ACC112 (cell line): Measurements from ENCODE around the gene LYSMD4.
A peak's percentile ranks its signal among the peaks of the same experiment; 100 is the strongest.
"Not testable (repeated sequence)": the region's sequence is repeated elsewhere in the genome, so short reads cannot be mapped to it uniquely, and the experiment has no call there.

ENCODE experiments used
- H2AFZ ChIP-seq: fragments of 200-600 bp; sonication (generic); one replicate; pipeline ENCODE4 v1.6.0; 2017; ENCODE audit warnings: antibody characterized with exemption, low read length; ENCODE audit not compliant: unreplicated experiment
- H3K27ac ChIP-seq: fragments of 200-600 bp; sonication (generic); 2 replicates; pipeline ENCODE4 v1.5.1; 2014; ENCODE audit warnings: low read depth, mild to moderate bottlenecking, antibody characterized with exemption, low read length, moderate library complexity
- H3K27me3 ChIP-seq: fragments of 200-600 bp; sonication (generic); 2 replicates; pipeline ENCODE4 v1.6.1; 2014; ENCODE audit warnings: mild to moderate bottlenecking, antibody characterized with exemption, low read length, moderate library complexity, mixed read lengths; ENCODE audit not compliant: insufficient read depth
- H3K36me3 ChIP-seq: fragments of 200-600 bp; sonication (generic); 2 replicates; pipeline ENCODE4 v1.6.1; 2016; ENCODE audit warnings: mild to moderate bottlenecking, antibody characterized with exemption, low read length, moderate library complexity, mixed read lengths; ENCODE audit not compliant: insufficient read depth
- H3K4me1 ChIP-seq: fragments of 200-600 bp; sonication (generic); one replicate; pipeline ENCODE4 v1.6.1; 2016; ENCODE audit warnings: low read length, mixed read lengths; ENCODE audit not compliant: insufficient read depth, unreplicated experiment, control insufficient read depth
- H3K4me3 ChIP-seq: fragments of 200-600 bp; sonication (generic); 2 replicates; pipeline ENCODE4 v1.5.1; 2014; ENCODE audit warnings: mild to moderate bottlenecking, low read depth, low read length
- H3K79me2 ChIP-seq: fragments of 200-600 bp; sonication (generic); one replicate; pipeline ENCODE4 v1.6.0; 2016; ENCODE audit warnings: low read length; ENCODE audit not compliant: control insufficient read depth, unreplicated experiment, insufficient read depth

Gene LYSMD4

GRCh38 chr15:99745370-99746086 is 12.3 kb upstream of the LYSMD4 start:
- no peaks in the 10 kb centered on the region for H3K27me3 ChIP-seq
- H3K36me3 ChIP-seq, result no peaks in the 10 kb centered on the region
- no peak overlapping the region for H3K27ac ChIP-seq
- no peaks in the 10 kb centered on the region for H3K79me2 ChIP-seq
- H2AFZ ChIP-seq, result no peak overlapping the region
- H3K4me1 ChIP-seq, result no peaks in the 10 kb centered on the region
- H3K4me3 ChIP-seq, result no peak overlapping the region

GRCh38 chr15:99744142-99744541 is 10.9 kb upstream of the LYSMD4 start:
- no peak overlapping the region for H2AFZ ChIP-seq
- H3K27ac ChIP-seq, result no peak overlapping the region

GRCh38 chr15:99741835-99742234 is 8.6 kb upstream of the LYSMD4 start:
- Histone ChIP-seq H3K27ac (no peak overlapping the region), H3K36me3 (no peaks in the 10 kb centered on the region)

More at GRCh38 chr15:99744142-99744541, 10.9 kb upstream of the LYSMD4 start:
- Histone ChIP-seq H3K4me1 (no peaks in the 10 kb centered on the region), H3K27me3 (no peaks in the 10 kb centered on the region), H3K4me3 (no peak overlapping the region), H3K79me2 (no peaks in the 10 kb centered on the region), H3K36me3 (no peaks in the 10 kb centered on the region)

GRCh38 chr15:99738021-99738847 is 5.0 kb upstream of the LYSMD4 start:
- Histone ChIP-seq H3K27me3 (no peaks in the 10 kb centered on the region), H2AFZ (no peak overlapping the region), H3K79me2 (no peaks in the 10 kb centered on the region), H3K4me3 (no peak overlapping the region), H3K27ac (no peak overlapping the region), H3K4me1 (no peaks in the 10 kb centered on the region), H3K36me3 (no peaks in the 10 kb centered on the region)

More at GRCh38 chr15:99741835-99742234, 8.6 kb upstream of the LYSMD4 start:
- H3K79me2 ChIP-seq, result no peaks in the 10 kb centered on the region
- no peaks in the 10 kb centered on the region for H3K27me3 ChIP-seq
- H3K4me1 ChIP-seq, result no peaks in the 10 kb centered on the region
- H3K4me3 ChIP-seq, result no peak overlapping the region
- no peak overlapping the region for H2AFZ ChIP-seq

GRCh38 chr15:99736702-99737101 is 3.5 kb upstream of the LYSMD4 start:
- no peak overlapping the region for H3K27ac ChIP-seq
- H3K27me3 ChIP-seq, result no peaks in the 10 kb centered on the region
- H2AFZ ChIP-seq, result no peak overlapping the region
- no peaks in the 10 kb centered on the region for H3K79me2 ChIP-seq
- no peak overlapping the region for H3K4me3 ChIP-seq
- no peaks in the 10 kb centered on the region for H3K36me3 ChIP-seq
- H3K4me1 ChIP-seq, result peaks cover 5% of the 10 kb centered on the region

- no peak overlapping the region for H2AFZ ChIP-seq
- H3K27me3 ChIP-seq, result no peaks in the 10 kb centered on the region
- no peak overlapping the region for H3K4me3 ChIP-seq
- H3K36me3 ChIP-seq, result no peaks in the 10 kb centered on the region
- peaks cover under 1% of the 10 kb centered on the region for H3K79me2 ChIP-seq
- no peak overlapping the region for H3K27ac ChIP-seq
- H3K4me1 ChIP-seq, result peaks cover 6% of the 10 kb centered on the region
Observed at GRCh38 chr15:99735868-99736267, 2.6 kb upstream of the LYSMD4 start.

- Histone ChIP-seq H3K79me2 (peaks cover 2% of the 10 kb centered on the region), H3K27ac (no peak overlapping the region), H3K27me3 (no peaks in the 10 kb centered on the region), H3K36me3 (no peaks in the 10 kb centered on the region), H3K4me3 (no peak overlapping the region), H2AFZ (no peak overlapping the region), H3K4me1 (peaks cover 6% of the 10 kb centered on the region)
Observed at GRCh38 chr15:99734575-99734974, 1.3 kb upstream of the LYSMD4 start.

- H3K27ac ChIP-seq, H3K36me3 ChIP-seq, H3K27me3 ChIP-seq, H3K79me2 ChIP-seq, H3K4me1 ChIP-seq: not testable (repeated sequence)
- peak overlapping the region; percentile 100 for H2AFZ ChIP-seq
- peak overlapping the region; percentile 76; the same call in 1 of the 2 replicates for H3K4me3 ChIP-seq
Observed at GRCh38 chr15:99734040-99734291, 729 bp upstream of the LYSMD4 start.

GRCh38 chr15:99732751-99733267 is 428 bp downstream of the LYSMD4 start:
- Histone ChIP-seq H3K27me3 (no peaks in the 10 kb centered on the region), H3K27ac (no peak overlapping the region), H3K36me3 (no peaks in the 10 kb centered on the region), H2AFZ (peak overlapping the region; percentile 46), H3K79me2 (peaks cover 2% of the 10 kb centered on the region), H3K4me3 (peak overlapping the region; percentile 87), H3K4me1 (peaks cover 6% of the 10 kb centered on the region)

GRCh38 chr15:99732124-99732750 is 1.0 kb downstream of the LYSMD4 start:
- Histone ChIP-seq H3K27me3 (no peaks in the 10 kb centered on the region), H2AFZ (peak overlapping the region; percentile 46), H3K27ac (no peak overlapping the region)

More at GRCh38 chr15:99732124-99732750, 1.0 kb downstream of the LYSMD4 start:
- Histone ChIP-seq H3K4me1 (peaks cover 6% of the 10 kb centered on the region), H3K4me3 (peak overlapping the region; percentile 87), H3K36me3 (no peaks in the 10 kb centered on the region), H3K79me2 (peaks cover 2% of the 10 kb centered on the region)
